H1 (cell line): ENCODE results near the gene ALLC. TPM values are rescaled to one million over a fixed set of nuclear protein-coding genes. Genes with fewer than 3 reads are reported as not detected.

ENCODE experiments used
- CTCF ChIA-PET: fragments of 300-600 bp; sonication (Branson Sonifier 250); formaldehyde crosslinking; loops from one replicate; lab custom pipeline; 2021; ENCODE audit not compliant: partially characterized antibody; lab: Charles Lee
- POLR2A ChIA-PET: fragments of 300-600 bp; sonication (Branson Sonifier 250); formaldehyde crosslinking; loops from one replicate; lab custom pipeline; 2021; ENCODE audit warnings: inconsistent platforms; ENCODE audit not compliant: partially characterized antibody; lab: Charles Lee
- DNase-seq, 2 experiments: peaks; one replicate each; pipeline versions ENCODE4 v3.0.0 to v3.0.0-alpha.2; 2010 to 2022; ENCODE audit warnings: low spot score in 2 of 2, low read depth in 1 of 2, mixed read lengths in 1 of 2
- FAIRE-seq: peaks from 2 replicates; lab custom pipeline; 2011; peaks lifted over from hg19 to GRCh38; lab: Jason Lieb, UNC
- H2AFZ ChIP-seq: 2 replicates; pipeline ENCODE4 v1.8.1; 2012; ENCODE audit warnings: low read length, inconsistent platforms
- H2AK5ac ChIP-seq: 2 replicates; pipeline ENCODE4 v1.6.1; 2013; ENCODE audit warnings: low read depth, low read length
- H2BK120ac ChIP-seq: replicated peaks from 2 replicates; pipeline ENCODE3; 2013; ENCODE audit warnings: low read depth, low read length, inconsistent platforms
- H2BK12ac ChIP-seq: 2 replicates; pipeline ENCODE4 v1.6.1; 2013; ENCODE audit warnings: low read depth, low read length
- H2BK15ac ChIP-seq: 2 replicates; pipeline ENCODE4 v1.6.1; 2013; ENCODE audit warnings: low read length
- H2BK20ac ChIP-seq: 2 replicates; pipeline ENCODE4 v1.6.1; 2013; ENCODE audit warnings: low read length
- H2BK5ac ChIP-seq: 2 replicates; pipeline ENCODE4 v1.6.1; 2013; ENCODE audit warnings: low read depth, low read length
- H3K14ac ChIP-seq: 2 replicates; pipeline ENCODE4 v1.6.1; 2013; ENCODE audit warnings: inconsistent platforms; ENCODE audit not compliant: insufficient read length
- H3K18ac ChIP-seq: 2 replicates; pipeline ENCODE4 v1.6.1; 2013; ENCODE audit warnings: low read length; ENCODE audit errors: extremely low read depth
- H3K23ac ChIP-seq: 2 replicates; pipeline ENCODE4 v1.6.1; 2013; ENCODE audit warnings: inconsistent platforms; ENCODE audit not compliant: insufficient read length
- H3K23me2 ChIP-seq: 2 replicates; pipeline ENCODE4 v1.6.1; 2013; ENCODE audit warnings: low read depth, low read length
- H3K27ac ChIP-seq: 2 replicates; pipeline ENCODE4 v1.6.1; 2011; ENCODE audit warnings: low read depth, low read length, inconsistent platforms
- H3K27me3 ChIP-seq, 4 experiments: replicated peaks in 1 of 4; 1 replicate in 1 of 4; 2 replicates in 3 of 4; pipeline versions ENCODE4 v1.6.1 to v1.8.1; 2011 to 2013; ENCODE audit warnings: low read length in 3 of 4, mild to moderate bottlenecking in 3 of 4, inconsistent platforms in 2 of 4, mixed read lengths in 2 of 4, moderate library complexity in 1 of 4; ENCODE audit not compliant: control insufficient read depth in 3 of 4, insufficient read depth in 3 of 4; ENCODE audit errors: extremely low read depth in 1 of 4
- H3K36me3 ChIP-seq, 4 experiments: 2 replicates each; pipeline versions ENCODE4 v1.6.1 to v1.8.1; 2011 to 2013; ENCODE audit warnings: mild to moderate bottlenecking in 4 of 4, low read length in 3 of 4, moderate library complexity in 2 of 4, control low read depth in 1 of 4, inconsistent platforms in 1 of 4; ENCODE audit not compliant: insufficient read depth in 4 of 4, control insufficient read depth in 2 of 4
- H3K4ac ChIP-seq: replicated peaks from 2 replicates; pipeline ENCODE3; 2013; ENCODE audit warnings: low read length, low read depth, mixed read lengths, inconsistent platforms; ENCODE audit not compliant: insufficient read length
- H3K4me1 ChIP-seq, 4 experiments: replicated peaks in 1 of 4; 1 replicate in 1 of 4; 2 replicates in 3 of 4; pipeline versions ENCODE4 v1.6.1 to v1.8.1; 2011 to 2013; ENCODE audit warnings: low read length in 3 of 4, inconsistent platforms in 2 of 4, mixed read lengths in 1 of 4; ENCODE audit not compliant: insufficient read depth in 4 of 4, control insufficient read depth in 3 of 4
- H3K4me2 ChIP-seq, 2 experiments: 2 replicates each; pipeline versions ENCODE4 v1.6.1 to v1.8.1; 2011 to 2013; ENCODE audit warnings: low read depth in 2 of 2, low read length in 2 of 2, control low read depth in 1 of 2, inconsistent platforms in 1 of 2, mild to moderate bottlenecking in 1 of 2; ENCODE audit not compliant: insufficient read depth in 1 of 2
- H3K4me3 ChIP-seq, 4 experiments: fragments of 200-600, 300-600 bp in 1 of 4; sonication (generic), shearing (Covaris generic), sonication (Bioruptor Twin) in 1 of 4; 2 replicates each; pipeline versions ENCODE4 v1.5.1 to v1.8.1; 2011 to 2016; ENCODE audit warnings: low read length in 4 of 4, low read depth in 3 of 4, control low read depth in 2 of 4, inconsistent platforms in 2 of 4, mild to moderate bottlenecking in 2 of 4, mixed read lengths in 1 of 4, moderate library complexity in 1 of 4; ENCODE audit not compliant: insufficient read depth in 2 of 4; ENCODE audit errors: extremely low read depth in 1 of 4
- H3K56ac ChIP-seq: replicated peaks from 2 replicates; pipeline ENCODE3; 2013; ENCODE audit warnings: low read depth, mild to moderate bottlenecking, mixed read lengths, low read length, inconsistent platforms; ENCODE audit not compliant: insufficient read length
- H3K79me1 ChIP-seq: 2 replicates; pipeline ENCODE4 v1.6.1; 2013; ENCODE audit warnings: low read depth, low read length, control low read depth
- H3K79me2 ChIP-seq, 2 experiments: 2 replicates each; pipeline versions ENCODE4 v1.6.1 to v1.8.1; 2012 to 2013; ENCODE audit warnings: low read length in 2 of 2, mild to moderate bottlenecking in 2 of 2, inconsistent platforms in 1 of 2; ENCODE audit not compliant: insufficient read depth in 2 of 2, control insufficient read depth in 1 of 2
- H3K9ac ChIP-seq, 4 experiments: replicated peaks in 1 of 4; 1 replicate in 1 of 4; 2 replicates in 3 of 4; pipeline versions ENCODE4 v1.6.1 to v1.8.1; 2011 to 2013; ENCODE audit warnings: low read depth in 3 of 4, low read length in 3 of 4, control low read depth in 2 of 4, mild to moderate bottlenecking in 2 of 4, moderate library complexity in 2 of 4, inconsistent platforms in 1 of 4; ENCODE audit errors: extremely low read depth in 1 of 4
- H3K9me3 ChIP-seq, 2 experiments: 2 replicates each; pipeline versions ENCODE4 v1.6.1 to v1.8.1; 2012 to 2013; ENCODE audit warnings: mild to moderate bottlenecking in 2 of 2, moderate library complexity in 2 of 2, control low read depth in 1 of 2, inconsistent platforms in 1 of 2, low read depth in 1 of 2, low read length in 1 of 2, mixed read lengths in 1 of 2; ENCODE audit not compliant: insufficient read depth in 2 of 2
- H4K20me1 ChIP-seq, 2 experiments: replicated peaks in 1 of 2; 2 replicates each; pipeline versions ENCODE3 to v1.8.1; 2011 to 2013; ENCODE audit warnings: inconsistent platforms in 2 of 2, low read length in 2 of 2, mild to moderate bottlenecking in 1 of 2; ENCODE audit not compliant: insufficient read depth in 2 of 2, control insufficient read depth in 1 of 2
- H4K5ac ChIP-seq: 2 replicates; pipeline ENCODE4 v1.6.1; 2013; ENCODE audit warnings: low read length, low read depth, mixed read lengths, inconsistent platforms; ENCODE audit not compliant: insufficient read length
- H4K8ac ChIP-seq: 2 replicates; pipeline ENCODE4 v1.8.0; 2013; ENCODE audit warnings: mild to moderate bottlenecking, moderate library complexity, low read length, inconsistent platforms; ENCODE audit not compliant: insufficient read depth; ENCODE audit errors: extremely low read depth
- H4K91ac ChIP-seq: replicated peaks from 2 replicates; pipeline ENCODE3; 2013; ENCODE audit warnings: low read length, mixed read lengths, inconsistent platforms; ENCODE audit not compliant: insufficient read length
- CBX5 ChIP-seq: fragments of 300-800, 300-1000 bp; sonication (generic); IDR thresholded peaks from 2 replicates; pipeline ENCODE4 v1.7.1; 2016; ENCODE audit warnings: antibody characterized with exemption, low read length, low read depth
- CHD1 ChIP-seq: IDR thresholded peaks from 2 replicates; pipeline ENCODE4 v1.6.1; 2012; ENCODE audit warnings: low read depth, low read length, improper control_type of control experiment
- CREB1 ChIP-seq: IDR thresholded peaks from 2 replicates; pipeline ENCODE4 v1.6.1; 2012; ENCODE audit warnings: inconsistent platforms
- CTBP2 ChIP-seq: IDR thresholded peaks from 2 replicates; pipeline ENCODE4 v1.7.0; 2011; ENCODE audit warnings: borderline replicate concordance, mild to moderate bottlenecking, moderate library complexity, mixed read lengths, low read length; ENCODE audit not compliant: insufficient read depth, insufficient read length
- EGR1 ChIP-seq: IDR thresholded peaks from 2 replicates; pipeline ENCODE4 v1.6.1; 2011; ENCODE audit warnings: low read depth, low read length, borderline replicate concordance
- KDM1A ChIP-seq: fragments of 200-600, 300-600 bp; sonication (generic); IDR thresholded peaks from 2 replicates; pipeline ENCODE4 v1.7.1; 2016; ENCODE audit warnings: mild to moderate bottlenecking, low read length, borderline replicate concordance
- TAF1 ChIP-seq: IDR thresholded peaks from 2 replicates; pipeline ENCODE4 v1.6.1; 2011; ENCODE audit warnings: mild to moderate bottlenecking, low read depth, low read length
- WGBS, 2 experiments: shearing (Covaris generic) in 1 of 2; methylation state at CpG; one replicate each; pipeline versions ENCODE4 v1.1.6 to v1.1.7; 2013 to 2015; ENCODE audit warnings: low lambda C conversion rate in 2 of 2, mixed read lengths in 2 of 2, inconsistent platforms in 1 of 2, low coverage in 1 of 2, missing lambda C conversion rate in 1 of 2; ENCODE audit not compliant: insufficient replicate concordance in 2 of 2, insufficient coverage in 1 of 2, insufficient read length in 1 of 2; ENCODE audit errors: extremely low coverage in 1 of 2, missing lambda C conversion rate in 1 of 2; 5-methylcytosine and 5-hydroxymethylcytosine counted together
- polyA plus RNA-seq, 7 experiments: library from polyadenylated mRNA; depleted of rRNA in 3 of 7; stranded (reverse) in 5 of 7; unstranded in 2 of 7; fragments of >200 nt in 5 of 7; fragments of 200-250 nt in 2 of 7; gene quantifications; 1 replicate in 5 of 7; 2 replicates in 1 of 7; 4 replicates in 1 of 7; pipeline versions ENCODE4 v1.2.1 to v1.2.3, GENCODE V29; 2011 to 2013; ENCODE audit warnings: missing spikeins in 2 of 7, mixed read lengths in 2 of 7
- total RNA-seq: library from RNA; stranded (reverse); fragmentation: NEBNext Ultra II Directional; extraction: Animal tissue kit (Norgen Biotek cat#: 25700); gene quantifications from 2 replicates; pipeline ENCODE4 v1.2.1, GENCODE V29; 2021

ALLC gene
- total and polyA plus RNA-seq, 2 of the 8 experiments (the other 6 are each of a cell fraction or from before 2014, with no cell fraction given) = not detected

DNA sequence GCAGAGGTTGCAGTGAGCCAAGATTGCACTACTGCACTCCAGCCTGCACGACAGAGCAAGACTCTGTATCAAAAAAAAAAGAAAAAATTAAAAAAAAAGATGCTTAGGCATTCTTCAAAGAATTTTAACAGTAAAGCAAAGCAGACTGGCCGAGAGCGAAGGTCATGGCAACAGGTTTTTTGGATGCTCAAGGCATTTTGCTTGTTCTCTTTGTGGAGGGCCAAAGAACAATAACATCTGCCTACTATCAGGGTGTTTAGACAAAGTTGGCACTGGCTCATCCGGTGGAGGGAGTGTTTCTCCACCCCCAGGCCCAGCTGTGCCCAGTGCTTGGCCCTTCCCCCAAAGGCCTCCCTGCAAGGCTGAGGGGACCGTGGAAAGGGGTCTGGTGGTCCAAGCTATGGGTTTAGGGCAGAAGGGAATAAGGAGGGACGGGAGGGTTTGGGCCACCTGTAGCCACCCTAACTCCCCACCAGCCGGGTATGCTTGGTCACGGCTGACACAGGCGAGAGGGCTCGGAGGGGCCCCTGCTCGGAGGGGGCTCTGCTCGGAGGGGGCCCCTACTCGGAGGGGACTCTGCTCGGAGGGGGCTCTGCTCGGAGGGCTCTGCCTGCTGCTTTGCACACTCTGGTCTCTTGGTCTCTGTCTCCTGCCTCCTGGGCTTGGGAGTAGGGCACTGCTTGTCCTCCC lies 26.7 kb upstream of the ALLC start:
- WGBS, 2 experiments = 75% methylated on average over 10 of the region's 15 CpGs; no CpG with 5 or more reads in 1 of the 2 experiments
- Histone ChIP-seq H3K18ac (no peak overlapping the region), H3K79me1 (no peaks in the 10 kb centered on the region), H2AFZ (no peak overlapping the region), H2BK15ac (no peak overlapping the region), H3K27ac (no peak overlapping the region), H2BK120ac (no peak overlapping the region), H3K56ac (no peak overlapping the region), H3K4me3 (no peak overlapping the region), H3K4me1 (no peaks in the 10 kb centered on the region; a peak in 2 of 7 replicates), H3K23ac (no peak overlapping the region), H3K9me3 (no peaks in the 10 kb centered on the region), H2BK12ac (no peak overlapping the region), H4K5ac (no peak overlapping the region), H3K36me3 (no peaks in the 10 kb centered on the region), H3K4ac (no peak overlapping the region), H3K9ac (no peak overlapping the region), H4K8ac (no peak overlapping the region)
- CTCF ChIA-PET = no interaction called here
- DNase-seq = peak in 1 of 2 experiments; percentile 32
- TF ChIP-seq CBX5 (no peak), CTBP2 (no peak), CHD1 (no peak), EGR1 (no peak), TAF1 (no peak), CREB1 (no peak), KDM1A (no peak)
- TF ChIP-seq, all 59 proteins: peak for 0
- Histone ChIP-seq H2AK5ac (no peak overlapping the region), H3K14ac (no peak overlapping the region), H3K79me2 (no peaks in the 10 kb centered on the region), H3K23me2 (no peaks in the 10 kb centered on the region), H4K20me1 (no peaks in the 10 kb centered on the region), H4K91ac (no peak overlapping the region), H3K4me2 (no peak overlapping the region), H2BK20ac (no peak overlapping the region), H2BK5ac (no peak overlapping the region), H3K27me3 (no peaks in the 10 kb centered on the region; a peak in 1 of 7 replicates)
- POLR2A ChIA-PET = no interaction called here
- FAIRE-seq = no peak
